Measurements from ENCODE around the gene CELF6. TPM values are rescaled to one million over a fixed set of nuclear protein-coding genes. Genes with fewer than 3 reads are reported as not detected.

CELF6 gene
- total and polyA plus RNA-seq, 7 donors = 2.1 to 5.8 (median 3.1) TPM; not detected in 2

DNA sequence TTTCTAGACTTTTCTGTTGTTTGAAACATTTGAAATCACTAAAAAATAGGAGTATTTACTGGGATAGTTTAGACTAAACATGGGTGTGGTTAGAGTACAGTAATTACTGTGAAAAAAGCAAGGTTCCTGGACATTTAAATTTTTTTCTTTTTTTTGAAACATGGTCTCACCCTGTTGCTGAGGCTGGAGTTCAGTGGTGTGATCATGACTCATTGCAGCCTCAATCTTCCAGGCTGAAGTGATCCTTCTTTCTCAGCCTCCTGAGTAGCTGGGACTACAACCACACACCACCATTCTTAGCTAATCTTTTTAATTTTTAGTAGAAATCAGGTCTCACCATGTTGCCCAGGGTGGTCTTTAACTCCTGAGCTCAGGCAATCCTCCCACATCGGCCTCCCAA, 20.4 kb upstream of the CELF6 start:
- 94 to 97% methylated on average over 1 of the region's 1 CpG for WGBS, 2 donors
- peaks cover 0 to 30% (median 15%) of the 10 kb centered on the region in 4 donors for H3K36me3 ChIP-seq
- DNase-seq = no peak
- no peaks in the 10 kb centered on the region for H3K9me3 ChIP-seq
- TF ChIP-seq CTCF (IDR thresholded peaks at IDR 0.05) (no peak), POLR2AphosphoS5 (IDR thresholded peaks at IDR 0.05) (no peak), EP300 (IDR thresholded peaks at IDR 0.05) (no peak), POLR2A (IDR thresholded peaks at IDR 0.05) (no peak)
- H3K27ac ChIP-seq = peak overlapping the region; percentile 70 to 84 (median 78)
- H3K4me1 ChIP-seq = peaks cover 0 to 21% (median 19%) of the 10 kb centered on the region in 4 donors
- intact Hi-C loops (cut with DNase I) = no loop called here
- H3K4me3 ChIP-seq = no peak overlapping the region
- no peaks in the 10 kb centered on the region for H3K27me3 ChIP-seq

- Histone ChIP-seq H3K4me1 (peaks cover 0 to 21% (median 19%) of the 10 kb centered on the region in 4 donors), H3K36me3 (peaks cover 0 to 24% (median 10%) of the 10 kb centered on the region in 4 donors), H3K27ac (peak overlapping the region; percentile 70 to 84 (median 78)), H3K9me3 (no peaks in the 10 kb centered on the region), H3K27me3 (no peaks in the 10 kb centered on the region), H3K4me3 (no peak overlapping the region)
- no peak for DNase-seq
- 55 to 66% methylated on average over 3 of the region's 3 CpGs for WGBS, 2 donors
- TF ChIP-seq POLR2A (IDR thresholded peaks at IDR 0.05) = no peak
- TF ChIP-seq POLR2AphosphoS5 (IDR thresholded peaks at IDR 0.05) = peak; percentile 76 to 90 (median 84)
- peak in 3 of 4 donors; percentile 40 to 51 (median 43) for TF ChIP-seq EP300 (IDR thresholded peaks at IDR 0.05)
- no peak for TF ChIP-seq CTCF (IDR thresholded peaks at IDR 0.05)
- intact Hi-C loops (cut with DNase I) = loop anchor here (2.0 kb wide), 2 partner anchors 69 to 135 kb away; partner anchors contain the start of gene ARIH1
These were observed 19.8 kb upstream of the CELF6 start for GRCh38 chr15:72339777-72340177.

- Histone ChIP-seq H3K9me3 (no peaks in the 10 kb centered on the region), H3K4me1 (peaks cover 0 to 21% (median 19%) of the 10 kb centered on the region in 4 donors), H3K36me3 (peaks cover 0 to 14% (median 2%) of the 10 kb centered on the region in 4 donors), H3K27ac (peak overlapping the region; percentile 70 to 84 (median 78)), H3K27me3 (no peaks in the 10 kb centered on the region), H3K4me3 (no peak overlapping the region)
- intact Hi-C loops (cut with DNase I) = loop anchor here (2.0 kb wide), 2 partner anchors 68 to 136 kb away; partner anchors contain the start of gene ARIH1
- DNase-seq = peak; percentile 77
- TF ChIP-seq POLR2AphosphoS5 (IDR thresholded peaks at IDR 0.05) (peak in 3 of 4 donors; percentile 6 to 66 (median 48)), EP300 (IDR thresholded peaks at IDR 0.05) (peak in 1 of 4 donors; percentile 41), POLR2A (IDR thresholded peaks at IDR 0.05) (no peak)
- WGBS, 2 donors = 82 to 91% methylated on average over 9 of the region's 9 CpGs
These were observed 18.8 kb upstream of the CELF6 start for GRCh38 chr15:72338617-72339321.

- Histone ChIP-seq H3K4me1 (peaks cover 0 to 21% (median 19%) of the 10 kb centered on the region in 4 donors), H3K27me3 (no peaks in the 10 kb centered on the region), H3K9me3 (no peaks in the 10 kb centered on the region), H3K4me3 (no peak overlapping the region), H3K36me3 (peaks cover 0 to 8% (median 0%) of the 10 kb centered on the region in 4 donors), H3K27ac (peak overlapping the region; percentile 70 to 84 (median 78))
- TF ChIP-seq POLR2AphosphoS5 (IDR thresholded peaks at IDR 0.05) = no peak
- no peak for TF ChIP-seq POLR2A (IDR thresholded peaks at IDR 0.05)
- no peak for TF ChIP-seq CTCF (IDR thresholded peaks at IDR 0.05)
- TF ChIP-seq EP300 (IDR thresholded peaks at IDR 0.05) = no peak
- WGBS, 2 donors = 96 to 97% methylated on average over 2 of the region's 2 CpGs
- DNase-seq = no peak
- intact Hi-C loops (cut with DNase I) = loop anchor here (2.0 kb wide), 2 partner anchors 67 to 137 kb away; partner anchors contain the start of gene ARIH1
These were observed 18.2 kb upstream of the CELF6 start for GRCh38 chr15:72338148-72338547.

DNA sequence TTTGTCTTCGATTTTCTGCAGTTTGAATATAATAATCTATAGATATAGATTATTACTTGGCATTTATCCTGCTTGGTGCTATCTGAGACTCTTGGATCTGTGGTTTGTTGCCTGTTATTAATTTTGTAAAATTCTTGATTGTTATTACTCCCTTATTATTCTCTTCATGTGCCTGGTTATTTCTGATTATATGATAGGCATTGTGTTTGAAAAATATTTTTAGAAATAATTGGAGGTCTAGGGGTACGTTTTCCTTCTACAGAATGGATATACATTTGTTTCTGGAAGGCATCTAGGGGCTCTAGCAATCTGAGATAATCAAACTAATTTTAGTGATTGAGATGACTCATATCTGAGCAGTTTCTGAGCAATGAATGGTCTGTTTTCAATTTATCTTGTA, 14.9 kb upstream of the CELF6 start:
- peaks cover 0 to 16% (median 0%) of the 10 kb centered on the region in 4 donors for H3K36me3 ChIP-seq
- TF ChIP-seq EP300 (IDR thresholded peaks at IDR 0.05) = no peak
- TF ChIP-seq POLR2A (IDR thresholded peaks at IDR 0.05) = no peak
- no peak for TF ChIP-seq CTCF (IDR thresholded peaks at IDR 0.05)
- no peak for TF ChIP-seq POLR2AphosphoS5 (IDR thresholded peaks at IDR 0.05)
- no peaks in the 10 kb centered on the region for H3K9me3 ChIP-seq
- H3K4me1 ChIP-seq = peaks cover 0 to 16% (median 14%) of the 10 kb centered on the region in 4 donors
- H3K27me3 ChIP-seq = no peaks in the 10 kb centered on the region
- intact Hi-C loops (cut with DNase I) = no loop called here
- WGBS, 2 donors = 94 to 95% methylated on average over 2 of the region's 2 CpGs
- DNase-seq = no peak
- no peak overlapping the region for H3K4me3 ChIP-seq
- H3K27ac ChIP-seq = no peak overlapping the region

Data from sigmoid colon (tissue), 7 donors.